ENCODE measurements around the gene ZBTB38.
A peak's percentile ranks its signal among the peaks of the same experiment; 100 is the strongest.

The ZBTB38 gene

DNA sequence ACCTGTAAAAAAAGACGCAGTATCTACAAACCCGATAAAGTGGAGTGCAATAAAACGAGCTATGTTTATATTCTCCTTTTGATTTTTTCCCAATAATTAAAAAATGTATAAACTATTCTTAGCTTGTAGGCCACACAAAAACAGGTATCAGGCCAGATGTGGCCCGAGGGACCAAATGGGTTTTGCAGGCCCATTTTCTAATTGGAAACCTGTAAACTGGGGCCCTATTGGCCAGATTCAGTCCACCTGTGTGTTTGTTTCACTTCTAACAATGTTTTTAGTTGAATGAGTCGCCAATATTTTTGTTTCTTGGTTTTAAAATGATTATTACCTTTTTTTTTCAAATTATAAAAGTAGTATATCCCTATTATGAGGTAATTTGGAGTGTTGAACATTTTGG, 29.7 kb downstream of the ZBTB38 start:
- no peak overlapping the region for H3K4me3 ChIP-seq (ENCODE audit: low read depth, low read length)
- no peak for DNase-seq (ENCODE audit: low read depth)

DNA sequence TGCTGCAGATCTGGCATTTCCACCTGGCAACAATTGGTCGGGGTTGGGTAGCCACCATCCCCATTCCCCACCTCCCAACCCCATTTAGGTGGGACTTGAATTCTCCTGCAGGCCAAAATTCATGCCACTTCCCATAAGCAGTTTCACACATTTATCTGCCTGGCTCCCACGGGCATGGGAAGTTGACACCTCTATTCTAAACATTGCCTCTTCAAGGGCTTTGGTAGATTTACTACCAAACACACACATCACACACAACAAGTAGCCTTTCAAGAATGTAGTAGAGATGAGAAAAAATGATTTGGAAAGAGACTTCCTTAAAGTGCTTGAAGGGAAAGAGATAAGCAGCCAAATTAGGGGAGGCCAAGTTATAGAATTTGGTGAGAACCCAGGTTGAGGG, 30.9 kb downstream of the ZBTB38 start:
- H3K4me3 ChIP-seq (ENCODE audit: low read depth, low read length), result no peak overlapping the region
- DNase-seq (ENCODE audit: low read depth), result no peak

DNA sequence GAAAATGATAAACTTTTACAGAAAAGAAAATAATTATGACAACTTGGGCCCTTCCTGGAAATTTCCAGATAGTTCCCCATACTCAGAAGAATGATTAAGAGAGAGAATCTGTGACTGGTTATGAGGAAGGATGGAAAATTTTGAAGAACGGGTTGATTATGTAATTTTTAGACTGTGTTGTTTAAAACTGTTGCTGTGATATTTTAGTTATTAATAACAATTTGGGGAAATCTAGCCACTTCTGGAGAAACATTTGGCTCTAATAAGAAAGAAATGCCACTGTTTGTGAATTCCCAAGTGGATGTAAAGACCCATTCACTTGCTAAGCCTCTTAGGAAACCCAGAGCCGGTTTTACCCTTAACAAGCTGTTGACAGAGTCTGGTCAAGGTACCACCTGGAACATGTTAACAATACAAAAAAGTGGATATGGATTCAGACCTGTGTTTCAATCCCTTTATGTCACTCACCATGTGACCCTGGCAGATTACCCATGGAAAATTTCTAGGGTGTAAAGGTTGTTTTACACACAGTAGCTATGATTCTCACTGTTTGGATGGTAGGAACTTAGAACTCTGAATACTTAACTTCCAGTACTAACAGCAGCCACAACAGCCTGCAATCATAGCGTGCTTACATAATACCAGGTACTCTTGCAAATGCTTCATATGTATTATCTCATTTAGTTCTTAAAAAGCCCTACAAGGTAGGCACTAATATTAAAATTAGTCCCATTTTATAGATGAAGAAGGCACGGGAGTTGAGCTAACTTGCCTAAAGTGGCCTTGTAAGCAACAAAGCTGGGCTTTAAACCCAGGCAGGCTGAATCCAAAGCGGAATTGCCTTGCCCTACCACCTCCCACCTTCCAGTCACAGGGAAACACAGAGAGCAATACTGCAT, 32.0 kb downstream of the ZBTB38 start:
- DNase-seq (ENCODE audit: low read depth), result no peak

DNA sequence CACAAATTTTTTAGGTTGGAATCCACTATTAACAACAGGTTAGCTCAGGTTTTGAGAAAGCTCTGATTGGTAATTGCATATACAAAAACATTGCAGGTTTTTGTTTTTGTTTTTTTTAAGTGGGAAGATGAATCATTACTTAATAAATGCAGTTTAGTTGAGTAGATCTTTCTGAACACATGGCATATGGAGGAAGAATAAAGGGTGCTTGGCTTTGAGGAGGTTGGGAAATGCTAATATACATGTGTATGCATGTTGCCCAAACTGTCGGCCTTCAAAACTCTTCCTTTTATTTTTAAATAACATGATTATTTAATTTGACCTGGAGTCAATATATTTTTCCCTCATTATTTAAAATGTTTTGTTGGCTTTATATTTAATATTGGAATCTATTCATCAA, 32.8 kb downstream of the ZBTB38 start:
- DNase-seq (ENCODE audit: low read depth), result no peak
- H3K4me3 ChIP-seq (ENCODE audit: low read depth, low read length), result no peak overlapping the region

More for the DNA sequence above, 32.0 kb downstream of the ZBTB38 start:
- no peak overlapping the region for H3K4me3 ChIP-seq (ENCODE audit: low read depth, low read length)

DNA sequence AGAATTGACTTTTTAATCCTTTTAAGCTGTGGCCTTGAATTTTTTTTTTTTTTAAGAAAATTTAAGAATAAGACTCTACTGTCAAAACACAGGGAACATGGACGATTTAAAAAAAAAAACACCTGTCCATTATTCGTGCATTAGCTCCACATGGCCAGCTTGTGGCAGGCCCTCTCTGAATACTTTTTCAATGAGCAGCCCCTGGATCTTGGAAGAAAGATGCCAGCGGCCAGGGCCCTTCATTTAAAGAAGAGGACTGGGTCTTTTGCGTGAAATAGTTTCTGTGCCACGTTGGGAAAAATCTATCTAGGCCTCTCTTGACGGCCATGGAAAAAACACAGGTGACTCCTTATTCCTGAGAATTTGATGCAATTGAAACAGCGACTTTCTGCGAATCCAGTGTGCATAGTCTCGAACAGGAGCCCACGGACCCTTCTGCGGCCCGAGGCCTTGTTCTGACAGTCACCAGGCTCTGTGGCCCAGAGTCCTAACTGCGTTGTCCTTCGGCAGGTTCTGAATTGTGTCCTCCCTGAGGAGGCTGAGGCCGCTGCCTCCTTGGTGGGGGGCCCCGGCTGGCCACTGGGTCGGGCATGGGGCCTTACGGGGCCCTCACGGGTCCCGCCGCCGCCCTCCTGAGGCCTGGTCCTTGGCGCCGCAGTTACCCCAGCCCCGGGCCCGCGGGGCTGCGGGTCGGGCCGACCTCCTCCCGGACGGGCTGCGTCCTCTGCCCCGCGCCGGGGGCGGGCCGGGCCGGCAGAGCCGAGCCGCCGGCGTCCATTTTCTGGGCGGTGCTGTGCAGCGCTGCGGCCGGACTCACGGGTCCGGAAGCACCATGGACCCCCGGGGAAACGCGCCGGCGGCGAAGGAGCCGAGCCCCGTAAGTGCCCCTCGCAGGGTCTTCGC, 33.5 kb downstream of the ZBTB38 start:
- peak overlapping the region; percentile 63 for H3K4me3 ChIP-seq (ENCODE audit: low read depth, low read length)
- DNase-seq (ENCODE audit: low read depth), result no peak

DNA sequence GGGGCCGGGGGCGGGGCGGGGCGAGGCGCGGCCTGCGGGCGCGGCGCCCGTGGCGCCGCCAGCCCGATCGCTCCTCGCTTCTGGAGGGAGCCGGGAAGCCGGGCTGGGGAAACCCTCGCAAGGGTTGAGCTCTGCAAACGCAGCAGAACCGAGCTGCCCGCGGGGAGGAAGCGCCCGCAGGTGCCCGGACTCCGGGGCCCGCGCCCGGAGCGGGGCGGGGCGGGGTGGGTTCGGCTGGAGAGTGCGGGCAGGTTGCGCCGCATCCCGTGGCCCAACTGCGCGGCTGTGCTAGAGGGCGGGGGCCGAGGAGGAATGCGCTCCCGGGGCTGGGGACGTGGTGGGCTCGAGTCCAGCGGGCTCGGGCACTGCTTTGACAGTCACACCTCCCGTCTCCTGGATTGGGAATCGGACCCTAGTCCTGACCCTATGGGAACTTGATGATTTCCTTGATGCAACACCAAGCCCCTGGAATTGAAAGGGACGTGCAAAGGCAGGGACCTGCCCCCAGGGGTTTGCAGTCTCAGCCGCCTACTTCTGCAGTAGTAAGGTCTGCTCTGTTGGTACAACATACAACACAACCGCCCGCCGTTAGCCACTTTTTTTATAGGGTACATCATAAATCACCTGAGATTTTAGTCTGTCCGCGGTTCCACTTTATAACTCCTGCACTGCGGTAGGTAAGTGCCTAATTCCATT, 34.3 kb downstream of the ZBTB38 start:
- H3K4me3 ChIP-seq (ENCODE audit: low read depth, low read length), result peak overlapping the region; percentile 63
- peak; percentile 49 for DNase-seq (ENCODE audit: low read depth)

DNA sequence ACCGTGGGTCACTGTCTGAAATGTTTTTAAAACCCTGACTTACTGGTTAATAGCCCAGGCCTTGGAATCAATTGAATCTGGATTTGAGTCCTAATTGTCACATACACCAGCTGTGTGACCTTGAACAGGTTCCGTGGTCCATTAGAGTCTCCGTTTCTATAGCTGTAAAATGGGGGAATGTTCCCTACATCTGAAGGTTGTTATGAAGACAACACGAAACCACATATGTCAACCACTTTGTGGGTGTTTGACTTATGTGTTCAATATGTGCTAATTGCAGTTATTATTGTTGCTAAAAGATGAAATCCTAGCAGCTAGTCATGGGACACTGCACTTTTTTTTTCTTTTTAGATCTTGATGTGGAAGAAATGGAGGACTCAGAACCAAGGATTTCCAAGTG, 35.3 kb downstream of the ZBTB38 start:
- peak overlapping the region; percentile 63 for H3K4me3 ChIP-seq (ENCODE audit: low read depth, low read length)
- no peak for DNase-seq (ENCODE audit: low read depth)

DNA sequence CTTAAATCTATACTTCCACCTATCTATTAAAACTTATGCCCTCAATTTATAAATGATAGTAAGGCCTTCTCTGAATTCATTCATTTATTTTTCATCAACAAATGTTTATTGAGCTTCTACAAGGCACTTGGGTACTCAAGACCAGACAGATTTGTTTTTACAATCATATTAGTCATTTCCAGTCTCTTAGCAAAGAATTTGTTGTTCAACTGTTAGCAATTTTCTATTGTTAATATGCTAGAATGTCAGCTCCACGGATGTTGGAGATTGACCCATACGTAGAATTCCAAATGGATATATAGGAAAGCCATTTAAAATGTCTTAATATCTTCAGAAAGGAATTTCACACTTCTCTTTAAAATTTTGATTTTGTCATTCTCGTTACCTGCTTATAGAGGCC, 36.7 kb downstream of the ZBTB38 start:
- H3K4me3 ChIP-seq (ENCODE audit: low read depth, low read length), result no peak overlapping the region
- DNase-seq (ENCODE audit: low read depth), result peak; percentile 39

DNA sequence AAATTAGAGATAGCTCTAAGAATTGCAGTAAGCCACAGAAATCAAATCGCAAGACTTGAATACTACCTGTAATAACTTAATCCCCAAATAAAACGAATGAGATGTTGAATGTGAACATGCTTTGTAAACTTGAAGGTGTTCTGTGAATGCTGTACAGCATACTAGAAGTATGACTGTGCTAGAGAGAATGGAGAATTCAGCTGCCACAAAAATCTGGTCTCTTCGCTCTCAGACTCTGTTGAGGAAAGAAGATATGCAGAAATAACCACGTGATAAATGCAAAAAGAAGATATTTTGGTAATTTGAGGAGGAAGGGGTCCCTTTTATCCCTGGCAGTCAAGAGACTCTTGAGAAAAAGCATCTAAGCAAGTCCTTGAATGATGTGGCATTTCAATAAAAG, 37.3 kb downstream of the ZBTB38 start:
- DNase-seq (ENCODE audit: low read depth), result no peak
- H3K4me3 ChIP-seq (ENCODE audit: low read depth, low read length), result no peak overlapping the region

DNA sequence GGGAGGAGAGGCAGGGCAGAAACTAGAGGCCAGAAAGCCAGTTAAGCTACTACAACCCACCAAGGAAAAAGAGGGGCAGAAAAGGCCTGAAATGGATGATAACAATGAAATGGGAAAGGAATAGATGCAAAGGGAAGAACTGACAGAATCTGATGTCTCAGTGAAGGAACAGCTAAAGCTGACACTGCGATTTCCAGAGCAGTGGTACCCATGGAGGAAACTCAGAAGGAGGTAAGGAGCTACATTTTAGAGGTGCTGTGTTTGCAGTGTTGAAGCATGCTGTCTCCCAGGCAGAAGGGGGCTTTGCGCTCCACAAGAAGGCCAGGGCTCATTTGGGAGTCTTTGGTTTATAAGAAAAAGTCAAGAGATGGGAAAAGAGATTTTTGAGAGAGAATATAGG, 38.0 kb downstream of the ZBTB38 start:
- no peak overlapping the region for H3K4me3 ChIP-seq (ENCODE audit: low read depth, low read length)
- DNase-seq (ENCODE audit: low read depth), result no peak

DNA sequence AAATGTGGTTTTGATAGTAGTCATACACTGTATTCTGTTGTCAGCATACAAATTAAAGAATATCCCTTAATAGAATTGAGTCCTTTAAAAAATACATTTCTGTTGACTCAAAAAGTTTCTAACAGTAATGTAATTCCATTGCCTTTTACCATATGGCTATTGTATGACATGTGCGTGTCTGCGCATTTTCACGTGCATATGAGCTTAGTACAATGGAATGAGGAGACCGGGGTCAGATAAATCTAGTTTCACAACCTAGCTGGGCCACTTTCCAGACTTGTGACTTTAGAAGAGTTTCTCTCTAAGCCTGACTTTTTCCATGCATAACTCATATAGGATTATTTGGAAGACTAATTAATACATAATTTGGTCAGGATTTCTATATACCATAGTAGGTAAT, 38.7 kb downstream of the ZBTB38 start:
- peak; percentile 93 for DNase-seq (ENCODE audit: low read depth)
- no peak overlapping the region for H3K4me3 ChIP-seq (ENCODE audit: low read depth, low read length)

DNA sequence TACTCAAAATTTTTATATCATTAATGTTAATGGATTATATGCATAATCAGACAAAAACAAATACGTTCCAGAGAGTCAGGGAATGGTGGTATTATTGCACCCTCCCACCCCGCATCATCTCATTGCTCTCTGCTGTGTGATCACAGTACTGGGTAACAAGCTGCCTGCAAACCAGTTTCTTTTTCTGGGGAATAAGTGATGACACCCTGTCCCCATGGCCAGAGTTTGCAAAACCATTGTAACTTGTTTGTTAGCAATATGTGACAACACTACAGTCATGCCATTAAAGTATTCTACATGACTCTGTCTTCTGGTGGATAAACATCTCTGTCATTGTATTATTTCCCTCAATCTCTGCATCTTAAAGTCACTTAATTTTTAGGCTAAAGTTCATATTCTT, 39.5 kb downstream of the ZBTB38 start:
- DNase-seq (ENCODE audit: low read depth), result no peak

DNA sequence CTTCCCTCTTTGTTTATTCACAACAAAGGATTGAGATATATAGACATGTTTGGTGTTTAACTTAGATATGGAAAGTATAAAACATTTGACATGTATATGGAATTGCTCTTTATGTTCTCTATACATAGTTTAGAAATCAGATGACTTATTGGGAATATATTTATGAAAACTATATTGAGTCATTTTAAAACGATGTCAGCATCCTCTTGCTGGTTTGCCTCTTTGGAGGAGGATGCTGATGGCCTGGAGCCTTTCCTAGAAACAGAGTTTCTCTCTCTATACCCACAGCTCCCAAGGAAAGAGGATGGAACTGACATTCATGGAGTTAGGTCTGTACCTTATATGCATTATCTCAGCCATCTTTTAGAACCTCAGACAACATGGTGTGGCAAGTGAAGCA, 40.3 kb downstream of the ZBTB38 start:
- no peak overlapping the region for H3K4me3 ChIP-seq (ENCODE audit: low read depth, low read length)
- DNase-seq (ENCODE audit: low read depth), result no peak

More for the DNA sequence above, 39.5 kb downstream of the ZBTB38 start:
- H3K4me3 ChIP-seq (ENCODE audit: low read depth, low read length), result no peak overlapping the region

DNA sequence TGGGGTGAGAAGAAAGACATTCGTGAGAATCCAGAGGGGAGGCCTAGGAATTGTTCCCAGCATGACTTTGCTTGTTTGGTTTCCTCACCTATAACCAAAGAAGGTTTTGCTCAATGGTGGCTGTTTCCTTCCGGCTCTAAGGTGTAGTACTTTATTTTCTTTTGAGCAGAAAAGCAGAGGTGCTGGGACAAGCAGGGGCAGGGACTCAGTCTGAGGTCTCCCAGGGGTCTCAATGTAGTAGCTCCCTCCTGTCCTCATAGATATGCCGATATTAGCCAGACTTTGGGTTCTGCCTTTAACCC, 41.6 kb downstream of the ZBTB38 start:
- H3K4me3 ChIP-seq (ENCODE audit: low read depth, low read length), result no peak overlapping the region
- no peak for DNase-seq (ENCODE audit: low read depth)

DNA sequence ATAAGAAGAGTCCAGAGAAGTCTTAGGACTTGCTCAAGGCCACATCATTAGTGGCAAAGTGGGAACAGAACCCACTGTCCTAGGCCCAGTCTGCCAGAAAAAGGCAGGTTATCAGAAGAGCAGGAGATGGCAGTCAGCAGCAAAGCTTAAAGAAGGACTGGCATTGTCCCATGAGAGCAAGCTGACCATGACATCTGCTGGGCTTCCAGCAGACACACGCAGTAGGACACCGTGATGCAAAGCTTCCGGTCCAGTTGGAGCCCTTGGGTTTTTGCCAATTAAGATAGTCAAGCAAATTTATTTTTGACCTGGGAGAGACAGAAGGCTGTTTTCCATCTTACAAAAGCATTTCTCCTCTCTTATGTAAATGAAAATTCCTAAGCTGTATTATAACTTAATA, 42.1 kb downstream of the ZBTB38 start:
- no peak for DNase-seq (ENCODE audit: low read depth)
- H3K4me3 ChIP-seq (ENCODE audit: low read depth, low read length), result no peak overlapping the region

DNA sequence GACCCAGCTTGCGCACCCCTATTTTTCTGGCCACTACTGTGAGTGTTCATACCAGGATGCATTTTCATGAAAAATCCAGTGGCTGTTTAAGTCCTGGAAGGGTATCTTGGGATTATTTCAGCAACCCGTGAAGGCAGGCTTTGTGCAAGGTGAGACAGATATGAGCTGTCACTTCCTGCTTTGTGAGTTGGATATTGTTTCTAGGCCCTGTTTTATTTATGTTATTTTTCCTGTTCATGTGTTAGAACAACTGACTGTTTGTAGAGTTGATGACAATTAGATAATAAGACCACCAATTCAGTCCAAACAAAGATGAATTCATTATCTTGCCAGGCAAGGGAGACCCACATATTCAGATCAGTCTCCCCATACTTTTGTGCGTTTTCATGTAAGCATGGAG, 42.5 kb downstream of the ZBTB38 start:
- H3K4me3 ChIP-seq (ENCODE audit: low read depth, low read length), result no peak overlapping the region
- DNase-seq (ENCODE audit: low read depth), result no peak

DNA sequence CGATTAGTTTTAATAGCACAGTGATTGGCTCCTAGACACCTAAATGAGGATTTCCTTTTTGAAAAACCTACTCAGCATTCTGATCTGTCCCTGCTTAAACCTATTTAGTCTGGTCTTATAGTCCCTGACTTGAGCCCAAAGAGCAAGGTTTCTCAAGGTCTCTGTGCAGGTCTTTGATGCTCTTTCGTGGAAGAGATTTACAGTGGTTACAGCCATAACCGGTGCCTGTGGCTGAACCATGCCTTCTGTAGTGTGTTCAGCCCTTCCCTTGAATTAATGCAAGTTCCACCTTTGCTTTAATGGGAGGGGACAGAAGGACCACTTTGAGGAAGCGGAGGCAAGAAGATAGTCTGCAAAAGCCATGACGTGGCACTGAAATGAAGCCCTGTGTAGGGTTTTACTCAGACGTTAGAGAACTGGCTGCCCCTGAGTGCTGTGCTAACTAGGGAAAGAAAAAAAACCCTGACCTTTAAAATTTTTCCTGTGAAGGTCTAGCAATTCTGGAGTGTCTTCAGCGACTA, 43.0 kb downstream of the ZBTB38 start:
- DNase-seq (ENCODE audit: low read depth), result no peak
- no peak overlapping the region for H3K4me3 ChIP-seq (ENCODE audit: low read depth, low read length)

DNA sequence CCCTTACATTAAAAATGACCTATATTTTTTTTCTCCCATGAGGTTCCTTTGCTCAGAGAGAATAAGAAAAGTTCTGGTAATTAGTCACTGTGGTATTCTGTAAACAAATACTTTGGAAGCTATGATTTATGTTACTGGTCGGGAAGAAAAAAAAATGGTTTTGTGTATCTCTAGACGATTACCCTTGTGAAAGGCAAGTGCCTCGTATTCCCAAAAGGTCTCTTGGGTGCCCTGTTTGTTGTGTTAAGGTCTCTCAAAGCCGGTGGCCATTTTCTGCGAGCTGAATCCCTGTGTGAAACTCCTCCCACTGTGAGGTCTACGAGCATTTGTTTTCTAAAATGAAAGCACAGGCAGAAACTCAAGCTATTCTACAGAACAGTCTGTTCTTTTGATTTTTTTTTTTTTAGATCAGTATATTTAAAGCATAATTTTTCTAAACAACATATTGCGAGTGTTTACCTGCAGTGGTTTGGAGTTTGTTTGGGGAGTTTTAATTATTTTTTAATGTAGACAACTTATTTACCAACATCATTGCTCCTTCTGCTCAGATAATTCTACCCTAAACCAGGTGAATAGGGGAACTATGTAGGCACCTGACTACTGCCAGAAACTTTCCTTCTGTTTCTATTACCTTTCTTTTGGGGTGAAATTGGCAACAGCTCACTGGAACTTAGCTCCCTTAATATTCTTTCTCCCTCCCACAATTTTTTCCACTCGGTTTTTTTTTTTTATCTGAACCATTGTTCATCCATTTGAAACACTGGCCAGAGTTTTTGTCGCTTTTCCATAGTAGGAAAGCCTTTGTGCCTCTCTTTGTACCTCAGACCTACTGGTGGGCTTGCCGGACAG, 44.0 kb downstream of the ZBTB38 start:
- DNase-seq (ENCODE audit: low read depth), result peak; percentile 71
- H3K4me3 ChIP-seq (ENCODE audit: low read depth, low read length), result no peak overlapping the region

DNA sequence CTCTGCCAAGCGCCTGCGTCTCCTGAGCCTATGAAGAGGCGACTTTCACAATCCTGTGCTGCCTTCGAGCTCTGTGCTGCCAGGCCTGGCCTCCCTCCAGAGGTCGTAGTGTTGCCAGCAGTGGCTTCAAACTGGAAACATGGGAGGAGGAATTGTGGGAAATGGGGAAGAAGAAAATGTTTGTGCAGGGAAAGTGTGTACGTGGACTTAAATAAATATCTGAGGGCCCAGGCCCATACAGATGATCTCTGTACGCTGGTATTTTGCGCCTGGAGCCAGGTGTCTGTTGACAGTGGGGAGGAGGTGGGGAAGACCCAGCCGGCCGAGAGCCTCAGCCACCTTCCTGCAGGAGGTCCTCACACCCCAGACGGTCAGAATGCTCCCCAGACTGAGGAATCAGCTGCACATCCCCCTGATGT, 44.6 kb downstream of the ZBTB38 start:
- no peak for DNase-seq (ENCODE audit: low read depth)
- no peak overlapping the region for H3K4me3 ChIP-seq (ENCODE audit: low read depth, low read length)

Measured in skeletal muscle cell (primary cell).